GM12878 (cell line): ENCODE results near the gene TNFRSF8. TPM values are rescaled to one million over a fixed set of nuclear protein-coding genes. Genes with fewer than 3 reads are reported as not detected.
A peak's percentile ranks its signal among the peaks of the same experiment; 100 is the strongest.

Experiments used
- ASH2L ChIP-seq: fragments of 300-600, 200-600 bp; sonication (generic); IDR thresholded peaks from 2 replicates; pipeline ENCODE4 v1.6.1; 2017; ENCODE audit warnings: low read depth, mild to moderate bottlenecking, borderline replicate concordance
- CHD1 ChIP-seq: IDR thresholded peaks from 2 replicates; pipeline ENCODE4 v1.6.1; 2012; ENCODE audit warnings: low read depth, low read length, improper control_type of control experiment
- CREB1 ChIP-seq: IDR thresholded peaks from 2 replicates; pipeline ENCODE4 v1.6.1; 2012; ENCODE audit warnings: low read depth, mild to moderate bottlenecking, inconsistent platforms
- CREM ChIP-seq: IDR thresholded peaks from 2 replicates; pipeline ENCODE4 v1.6.1; 2014; ENCODE audit warnings: antibody characterized with exemption, low read depth
- IRF5 ChIP-seq: fragments of 450-650 bp; IDR thresholded peaks from 2 replicates; pipeline ENCODE4 v1.6.1; 2017; ENCODE audit warnings: borderline replicate concordance
- MTA3 ChIP-seq: IDR thresholded peaks from 2 replicates; pipeline ENCODE4 v1.6.1; 2012; ENCODE audit warnings: low read length, inconsistent platforms, borderline replicate concordance
- NKRF ChIP-seq: fragments of 450-650 bp; conservative IDR thresholded peaks from 2 replicates; pipeline ENCODE4 v1.6.1; 2017; ENCODE audit warnings: mild to moderate bottlenecking, moderate library complexity
- NR2C2 ChIP-seq: IDR thresholded peaks from 2 replicates; pipeline ENCODE4 v1.6.1; 2011; ENCODE audit warnings: borderline replicate concordance, low read depth; ENCODE audit not compliant: control insufficient read depth, insufficient read length
- PKNOX1 ChIP-seq: fragments of 450-650 bp; IDR thresholded peaks from 2 replicates; pipeline ENCODE4 v1.6.1; 2016; ENCODE audit warnings: mild to moderate bottlenecking
- SKIL ChIP-seq: fragments of 450-650 bp; IDR thresholded peaks from 2 replicates; pipeline ENCODE4 v1.6.1; 2017; ENCODE audit warnings: mild to moderate bottlenecking, low read depth, inconsistent platforms; ENCODE audit not compliant: poor library complexity, severe bottlenecking
- SMAD5 ChIP-seq: IDR thresholded peaks from 2 replicates; pipeline ENCODE4 v1.6.1; 2016; ENCODE audit warnings: antibody characterized with exemption, low read depth
- SMARCA5 ChIP-seq: fragments of 450-650 bp; IDR thresholded peaks from 2 replicates; pipeline ENCODE4 v1.6.1; 2017; ENCODE audit warnings: mild to moderate bottlenecking
- STAT3 ChIP-seq: IDR thresholded peaks from 2 replicates; pipeline ENCODE4 v1.6.1; 2011; ENCODE audit warnings: low read depth, low read length, improper control_type of control experiment
- TCF12 ChIP-seq: IDR thresholded peaks from 2 replicates; pipeline ENCODE4 v1.6.1; 2011; ENCODE audit warnings: low read depth, mild to moderate bottlenecking, low read length
- USF1 ChIP-seq: IDR thresholded peaks from 2 replicates; pipeline ENCODE4 v1.6.1; 2011; ENCODE audit warnings: borderline replicate concordance, low read depth, mild to moderate bottlenecking, moderate library complexity, mixed read lengths, low read length; ENCODE audit not compliant: insufficient read depth; ENCODE audit errors: extremely low read length
- ZNF592 ChIP-seq: fragments of 450-650 bp; IDR thresholded peaks from 2 replicates; pipeline ENCODE4 v1.6.1; 2017; ENCODE audit warnings: mild to moderate bottlenecking, moderate library complexity
- ZSCAN29 ChIP-seq: fragments of 450-650 bp; IDR thresholded peaks from 2 replicates; pipeline ENCODE4 v1.6.1; 2017; ENCODE audit warnings: mild to moderate bottlenecking, moderate library complexity
- polyA plus RNA-seq, 11 experiments: library from polyadenylated mRNA; depleted of rRNA in 4 of 11; unstranded in 6 of 11; stranded (reverse) in 5 of 11; fragments of >200 nt; fragmentation: Nextera tagmentation in 4 of 11; fragmentation: Illumina TruSeq in 1 of 11; extraction: Ambion mirVana in 4 of 11; extraction: Trizol in 1 of 11; gene quantifications; 1 replicate in 1 of 11; 2 replicates in 10 of 11; pipeline versions ENCODE4 v1.2.1 to v1.2.3, GENCODE V29; 2011 to 2016; ENCODE audit warnings: inconsistent platforms in 2 of 11, missing spikeins in 2 of 11, low read depth in 1 of 11
- total RNA-seq, 4 experiments: library from RNA; depleted of rRNA in 3 of 4; stranded (reverse); fragments of >200 nt in 3 of 4; fragmentation: Illumina TruSeq in 1 of 4; extraction: Trizol in 1 of 4; gene quantifications; 2 replicates each; pipeline versions ENCODE4 v1.2.1 to v1.2.3, GENCODE V29; 2013 to 2021

The TNFRSF8 gene
- total and polyA plus RNA-seq, 10 of the 15 experiments (the other 5 are each of a cell fraction or from before 2014, with no cell fraction given), result 9.8 to 114 (median 58.8) TPM

- TF ChIP-seq ZNF592 (peak; percentile 92), SMARCA5 (peak; percentile 88; the same call in 1 of the 2 replicates), CREM (peak; percentile 21; the same call in 1 of the 2 replicates), CREB1 (no peak), NR2C2 (no peak), USF1 (peak; percentile 12), IRF5 (no peak), STAT3 (no peak), SKIL (no peak), ZSCAN29 (no peak), NKRF (peak; percentile 43; the same call in 1 of the 2 replicates), TCF12 (0 out of 2 replicates have a peak, but pooled peaks have one; percentile 37), CHD1 (no peak), PKNOX1 (no peak), SMAD5 (no peak), MTA3 (0 out of 2 replicates have a peak, but pooled peaks have one; percentile 44), ASH2L (no peak)
Observed at GRCh38 chr1:12148958-12149790, 86.1 kb downstream of the TNFRSF8 start (continued).
